Spleen (tissue), 11 donors: ENCODE measurements around the gene PSAT1. TPM values are rescaled to one million over a fixed set of nuclear protein-coding genes. Genes with fewer than 3 reads are reported as not detected.

Experiments
- DNase-seq: peaks from one replicate; pipeline ENCODE4 v3.0.0-alpha.2; 2020
- H3K27ac ChIP-seq, 8 donors: fragments of 200-600 bp; sonication (generic) in 7 of 8; 1 replicate in 4 of 8; 2 replicates in 4 of 8; pipeline versions ENCODE4 v1.5.0 to v1.8.0; 2016 to 2021; ENCODE audit warnings: inconsistent platforms in 4 of 8, mild to moderate bottlenecking in 4 of 8, moderate library complexity in 1 of 8
- H3K27me3 ChIP-seq, 7 donors: fragments of 200-600 bp; sonication (generic) in 6 of 7; replicated peaks in 1 of 7; 1 replicate in 4 of 7; 2 replicates in 3 of 7; pipeline versions ENCODE4 v1.5.0 to v1.8.0; 2016 to 2021; ENCODE audit warnings: inconsistent platforms in 3 of 7, mild to moderate bottlenecking in 1 of 7
- H3K36me3 ChIP-seq, 6 donors: fragments of 200-600 bp; sonication (generic) in 5 of 6; 1 replicate in 4 of 6; 2 replicates in 2 of 6; pipeline versions ENCODE4 v1.5.0 to v1.8.0; 2016 to 2021; ENCODE audit warnings: inconsistent platforms in 2 of 6
- H3K4me1 ChIP-seq, 6 donors: fragments of 200-600 bp; sonication (generic) in 5 of 6; 1 replicate in 3 of 6; 2 replicates in 3 of 6; pipeline versions ENCODE4 v1.5.0 to v1.8.0; 2016 to 2021; ENCODE audit warnings: inconsistent platforms in 3 of 6
- H3K4me3 ChIP-seq, 8 donors: fragments of 200-600 bp; sonication (generic) in 7 of 8; 1 replicate in 4 of 8; 2 replicates in 4 of 8; pipeline versions ENCODE4 v1.5.0 to v1.8.0; 2016 to 2021; ENCODE audit warnings: inconsistent platforms in 4 of 8, mild to moderate bottlenecking in 4 of 8, moderate library complexity in 2 of 8
- H3K9me3 ChIP-seq, 8 donors: fragments of 200-600 bp; sonication (generic) in 7 of 8; 1 replicate in 4 of 8; 2 replicates in 4 of 8; pipeline versions ENCODE4 v1.5.0 to v1.8.0; 2016 to 2021; ENCODE audit warnings: inconsistent platforms in 4 of 8
- CTCF ChIP-seq, 11 experiments: fragments of 200-600 bp in 7 of 11; fragments of 450-650 bp in 4 of 11; sonication (generic) in 4 of 11; IDR thresholded peaks in 8 of 11; conservative IDR thresholded peaks in 3 of 11; 1 replicate in 7 of 11; 2 replicates in 4 of 11; pipeline versions ENCODE4 v1.4.0 to v1.8.0; 2016 to 2021; ENCODE audit warnings: antibody characterized with exemption in 11 of 11, inconsistent platforms in 4 of 11, mild to moderate bottlenecking in 1 of 11
- POLR2A ChIP-seq, 3 donors: fragments of 450-650 bp; IDR thresholded peaks; one replicate each; pipeline ENCODE4 v1.5.1; 2017; ENCODE audit warnings: antibody characterized with exemption in 3 of 3, mild to moderate bottlenecking in 1 of 3
- POLR2AphosphoS5 ChIP-seq, 3 donors: sonication (generic); formaldehyde crosslinking; IDR thresholded peaks; one replicate each; pipeline ENCODE4 v1.5.1; 2017; ENCODE audit warnings: antibody characterized with exemption in 3 of 3
- WGBS, 5 donors: extraction: QIAGEN DNeasy Blood & Tissue Kit in 3 of 5; methylation state at CpG; one replicate each; pipeline versions ENCODE4 v1.1.5 to v1.1.7; 2013 to 2018; 5-methylcytosine and 5-hydroxymethylcytosine counted together
- intact Hi-C: fragments of 100-400 bp; cut with DNase I; formaldehyde crosslinking; loops from one replicate; pipeline ENCODE4 v1.15.0; 2023; ENCODE audit warnings: low total_unique reads
- polyA plus RNA-seq, 3 donors: library from polyadenylated mRNA; stranded (reverse); fragments of 200-250 nt; gene quantifications; one replicate each; pipeline ENCODE4 v1.2.1, GENCODE V29; 2013
- total RNA-seq, 7 donors: library from RNA; depleted of rRNA in 3 of 7; stranded (reverse); fragments of >200 nt in 3 of 7; fragmentation: NEBNext Ultra II Directional in 4 of 7; extraction: Animal tissue kit (Norgen Biotek cat#: 25700) in 4 of 7; gene quantifications; one replicate each; pipeline versions ENCODE4 v1.1.0 to v1.2.1, GENCODE V29; 2016 to 2021
- donor health status: healthy with polysubstance abuse.
- donor health status: DM: no; HTN: no; CAD: no; lungs with moderate emphysema.
- donor health status: DM: no; HTN: no; CAD: no.
- donor health status: Bipolar disorder and iron deficiency.
- donor health status: healthy.
- donor health status: DM: no; HTN: no; CAD: no.
- donor health status: DM: yes; HTN: yes; CAD: no.

Gene PSAT1
- total and polyA plus RNA-seq, 10 donors = 2.7 to 14.0 (median 6.6) TPM

DNA sequence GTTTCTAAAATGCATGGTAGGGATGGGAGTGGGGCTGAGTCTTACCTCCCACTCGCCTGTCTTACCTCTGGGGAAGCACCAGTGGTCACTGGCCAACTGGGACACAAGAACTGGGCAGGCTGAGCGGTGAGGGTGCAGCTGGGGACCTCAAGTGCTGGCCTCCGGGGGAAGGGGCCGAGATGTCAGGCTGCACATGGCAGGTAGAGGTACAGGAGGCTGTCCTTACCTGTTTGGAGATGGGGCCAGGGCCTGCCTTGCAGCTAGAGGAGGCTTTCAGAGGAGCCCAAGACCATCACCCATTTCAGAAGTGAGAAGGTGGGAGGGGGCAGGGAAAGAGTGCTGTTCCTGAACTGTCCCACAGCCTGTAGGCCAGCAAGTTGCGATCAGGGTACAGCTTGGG lies 14.2 kb downstream of the PSAT1 start:
- Histone ChIP-seq H3K36me3 (peaks cover 0 to 61% (median 0%) of the 10 kb centered on the region in 6 donors), H3K27me3 (no peaks in the 10 kb centered on the region), H3K27ac (no peak overlapping the region), H3K4me3 (no peak overlapping the region), H3K4me1 (no peaks in the 10 kb centered on the region), H3K9me3 (no peaks in the 10 kb centered on the region)
- WGBS, 5 donors = 87 to 97% (median 95%) methylated on average over 5 of the region's 5 CpGs
- TF ChIP-seq POLR2A (IDR thresholded peaks at IDR 0.05) = no peak
- no peak for TF ChIP-seq POLR2AphosphoS5 (IDR thresholded peaks at IDR 0.05)
- TF ChIP-seq CTCF (IDR thresholded peaks at IDR 0.05 in 8 of 11, conservative IDR thresholded peaks at IDR 0.05 in 3 of 11) = no peak
- DNase-seq = no peak
- intact Hi-C loops = no loop called here

DNA sequence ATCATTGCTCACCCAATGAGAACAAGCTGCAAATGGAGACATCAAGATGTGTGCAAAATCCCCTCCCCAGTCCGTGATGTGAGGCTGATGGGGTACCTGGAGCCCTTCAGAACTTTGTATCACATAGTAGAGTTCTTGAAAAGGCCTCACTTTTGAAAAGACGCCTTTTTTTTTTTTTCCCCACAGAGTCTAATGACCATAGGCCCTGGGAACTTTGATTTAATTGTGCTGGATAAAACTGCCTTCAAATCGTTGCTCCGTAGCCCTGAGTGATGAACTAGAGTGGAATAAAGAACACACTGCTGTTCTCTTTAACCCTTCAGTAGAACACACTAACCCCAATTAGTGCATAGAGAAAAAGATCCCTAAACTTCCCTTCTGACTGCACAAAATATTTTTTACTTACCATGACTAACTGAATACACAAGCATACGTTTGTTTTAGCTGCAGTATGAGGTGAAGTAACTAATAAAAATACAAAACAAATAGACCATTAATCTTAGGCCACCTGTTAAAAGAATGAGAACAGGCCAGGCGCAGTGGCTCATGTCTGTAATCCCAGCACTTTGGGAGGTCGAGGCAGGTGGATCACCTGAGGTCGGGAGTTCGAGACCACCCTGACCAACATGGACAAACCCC lies 15.1 kb downstream of the PSAT1 start:
- Histone ChIP-seq H3K4me3 (no peak overlapping the region), H3K27me3 (no peaks in the 10 kb centered on the region), H3K27ac (no peak overlapping the region), H3K4me1 (no peaks in the 10 kb centered on the region), H3K9me3 (no peaks in the 10 kb centered on the region), H3K36me3 (peaks cover 0 to 61% (median 0%) of the 10 kb centered on the region in 6 donors)
- intact Hi-C loops = no loop called here
- 71 to 96% (median 87%) methylated on average over 9 of the region's 9 CpGs for WGBS, 5 donors
- TF ChIP-seq POLR2A (IDR thresholded peaks at IDR 0.05) = no peak
- no peak for TF ChIP-seq POLR2AphosphoS5 (IDR thresholded peaks at IDR 0.05)
- TF ChIP-seq CTCF (IDR thresholded peaks at IDR 0.05 in 8 of 11, conservative IDR thresholded peaks at IDR 0.05 in 3 of 11) = no peak
- no peak for DNase-seq

- H3K27ac ChIP-seq = no peak overlapping the region
- peaks cover 0 to 61% (median 4%) of the 10 kb centered on the region in 6 donors for H3K36me3 ChIP-seq
- no peaks in the 10 kb centered on the region for H3K9me3 ChIP-seq
- WGBS, 5 donors = 81 to 98% (median 92%) methylated on average over 5 of the region's 5 CpGs
- intact Hi-C loops = no loop called here
- DNase-seq = no peak
- H3K4me3 ChIP-seq = no peak overlapping the region
- H3K4me1 ChIP-seq = no peaks in the 10 kb centered on the region
- no peaks in the 10 kb centered on the region for H3K27me3 ChIP-seq
- TF ChIP-seq CTCF (IDR thresholded peaks at IDR 0.05 in 8 of 11, conservative IDR thresholded peaks at IDR 0.05 in 3 of 11) = no peak
- no peak for TF ChIP-seq POLR2A (IDR thresholded peaks at IDR 0.05)
- TF ChIP-seq POLR2AphosphoS5 (IDR thresholded peaks at IDR 0.05) = no peak
Measured at GRCh38 chr9:78314550-78314949, 17.6 kb downstream of the PSAT1 start.

GRCh38 chr9:78314953-78315870 lies 18.3 kb downstream of the PSAT1 start:
- no peak overlapping the region for H3K27ac ChIP-seq
- DNase-seq = no peak
- H3K9me3 ChIP-seq = no peaks in the 10 kb centered on the region
- H3K4me3 ChIP-seq = no peak overlapping the region
- H3K4me1 ChIP-seq = no peaks in the 10 kb centered on the region
- no peaks in the 10 kb centered on the region for H3K27me3 ChIP-seq
- intact Hi-C loops = no loop called here
- 46 to 60% (median 59%) methylated on average over 6 to 8 of the region's 8 CpGs for WGBS, 5 donors
- TF ChIP-seq POLR2AphosphoS5 (IDR thresholded peaks at IDR 0.05) = no peak
- TF ChIP-seq POLR2A (IDR thresholded peaks at IDR 0.05) = no peak
- no peak for TF ChIP-seq CTCF (IDR thresholded peaks at IDR 0.05 in 8 of 11, conservative IDR thresholded peaks at IDR 0.05 in 3 of 11)
- peaks cover 0 to 61% (median 4%) of the 10 kb centered on the region in 6 donors for H3K36me3 ChIP-seq
